ENCODE results near the gene SP100.
"Not testable (repeated sequence)": the region's sequence is repeated elsewhere in the genome, so short reads cannot be mapped to it uniquely, and the experiment has no call there.

The SP100 gene

GRCh38 chr2:230422149-230422548 lies 6.1 kb downstream of the SP100 start:
- DNase-seq, result no peak

GRCh38 chr2:230423851-230424458 lies 8.0 kb downstream of the SP100 start:
- DNase-seq, result no peak

GRCh38 chr2:230425377-230425776 lies 9.4 kb downstream of the SP100 start:
- DNase-seq, result no peak

- DNase-seq, result no peak
Observed at GRCh38 chr2:230429513-230429912, 13.5 kb downstream of the SP100 start.

- no peak for DNase-seq
Observed at GRCh38 chr2:230430957-230431910, 15.2 kb downstream of the SP100 start.

- no peak for DNase-seq
Observed at GRCh38 chr2:230434677-230435324, 18.8 kb downstream of the SP100 start.

GRCh38 chr2:230435431-230435830 lies 19.4 kb downstream of the SP100 start:
- DNase-seq, result no peak

GRCh38 chr2:230439121-230439520 lies 23.1 kb downstream of the SP100 start:
- not testable (repeated sequence) for DNase-seq

- no peak for DNase-seq
Observed at GRCh38 chr2:230439590-230439989, 23.6 kb downstream of the SP100 start.

GRCh38 chr2:230441227-230441897 lies 25.4 kb downstream of the SP100 start:
- no peak for DNase-seq

GRCh38 chr2:230443541-230443940 lies 27.5 kb downstream of the SP100 start:
- DNase-seq, result no peak

GRCh38 chr2:230444832-230445231 lies 28.8 kb downstream of the SP100 start:
- no peak for DNase-seq

GRCh38 chr2:230447036-230447435 lies 31.0 kb downstream of the SP100 start:
- DNase-seq, result no peak

GRCh38 chr2:230447455-230448451 lies 31.8 kb downstream of the SP100 start:
- no peak for DNase-seq

- no peak for DNase-seq
Observed at GRCh38 chr2:230449901-230450467, 34.0 kb downstream of the SP100 start.

GRCh38 chr2:230453006-230453405 lies 37.0 kb downstream of the SP100 start:
- DNase-seq, result no peak

GRCh38 chr2:230455005-230455684 lies 39.1 kb downstream of the SP100 start:
- no peak for DNase-seq

- peak in 5 of 14 donors; percentile 6 to 40 (median 20) for DNase-seq
Observed at GRCh38 chr2:230457073-230457768, 41.2 kb downstream of the SP100 start.

- no peak for DNase-seq
Observed at GRCh38 chr2:230457793-230458192, 41.8 kb downstream of the SP100 start.

GRCh38 chr2:230459216-230459615 lies 43.2 kb downstream of the SP100 start:
- DNase-seq, result no peak
